Measurements from ENCODE around the gene PGBD5. TPM values are rescaled to one million over a fixed set of nuclear protein-coding genes. Genes with fewer than 3 reads are reported as not detected.

The PGBD5 gene
- total RNA-seq, 1 donor from 2014 or later: 14.7 TPM

DNA sequence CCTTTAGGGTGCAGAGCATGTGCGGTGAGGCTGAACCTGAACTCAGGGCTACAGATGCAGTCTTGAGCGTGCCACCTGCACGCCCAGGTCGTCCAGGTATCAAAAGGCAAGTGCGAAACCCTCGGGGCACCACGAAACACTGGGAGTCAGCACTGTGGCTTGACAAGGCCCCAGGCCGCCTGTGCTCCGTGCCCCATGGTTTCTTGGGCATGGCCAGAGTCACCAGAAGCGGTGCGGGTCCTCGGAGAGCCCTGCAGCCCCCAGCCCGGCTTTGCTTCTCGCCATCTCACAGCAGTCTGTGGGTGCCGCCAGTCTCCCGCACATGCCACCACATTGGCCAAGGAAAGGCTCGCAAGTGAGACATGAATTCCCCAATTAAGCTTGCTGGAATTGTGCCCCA is 117.3 kb downstream of the PGBD5 start:
- FAIRE-seq: no peak
- H3K9ac ChIP-seq (ENCODE audit: low read length): no peak overlapping the region
- peaks cover 15% of the 10 kb centered on the region for H3K4me1 Mint-ChIP-seq (ENCODE audit: low read depth, unreplicated experiment)

DNA sequence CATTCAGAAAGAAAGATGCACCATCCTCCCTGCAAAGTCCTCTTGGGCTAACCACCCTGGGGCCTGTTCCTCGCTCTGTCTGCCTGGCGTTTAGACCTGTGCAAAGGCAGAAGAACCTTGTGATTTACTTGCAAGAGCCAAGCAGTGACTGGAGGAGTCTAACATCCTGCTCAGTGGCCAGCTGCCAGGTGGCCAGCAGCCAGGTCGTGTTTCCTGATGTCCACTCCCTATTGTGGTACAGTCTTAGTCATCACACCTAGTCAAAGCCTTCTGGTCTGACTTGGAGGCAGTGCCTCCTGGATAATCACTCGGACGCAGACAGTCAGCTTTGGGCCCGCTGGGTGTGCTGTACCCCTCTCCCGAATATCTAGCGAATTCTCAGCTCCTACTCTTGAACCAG is 118.1 kb downstream of the PGBD5 start:
- H3K9me3 Mint-ChIP-seq (ENCODE audit: unreplicated experiment): no peaks in the 10 kb centered on the region
- no peak overlapping the region for H3K27ac ChIP-seq (ENCODE audit: low read depth, low read length)
- peaks cover 6% of the 10 kb centered on the region for H3K27me3 Mint-ChIP-seq (ENCODE audit: low read depth, unreplicated experiment)
- H4K20me1 ChIP-seq (ENCODE audit: insufficient read depth, low read length): no peaks in the 10 kb centered on the region
- H3K4me2 ChIP-seq (ENCODE audit: low read length): peak overlapping the region; percentile 30
- H3K36me3 Mint-ChIP-seq (ENCODE audit: low read depth, unreplicated experiment): no peaks in the 10 kb centered on the region
- H3K36me3 ChIP-seq (ENCODE audit: insufficient read depth, low read length): no peaks in the 10 kb centered on the region
- peak; percentile 94 for DNase-seq (ENCODE audit: low read depth)
- no peaks in the 10 kb centered on the region for H3K9me3 ChIP-seq (ENCODE audit: insufficient read depth, low read depth, low read length)
- no peak overlapping the region for H3K4me3 ChIP-seq (ENCODE audit: insufficient read depth, low read depth, low read length)
- H3K4me1 Mint-ChIP-seq (ENCODE audit: low read depth, unreplicated experiment): peaks cover 21% of the 10 kb centered on the region
- H2AFZ ChIP-seq (ENCODE audit: low read depth, low read length): no peak overlapping the region
- no peak overlapping the region for H3K9ac ChIP-seq (ENCODE audit: low read length)
- TF ChIP-seq EZH2 (IDR thresholded peaks at IDR 0.05; ENCODE audit: insufficient read depth, low read length): no peak
- TF ChIP-seq, protein P1, sequence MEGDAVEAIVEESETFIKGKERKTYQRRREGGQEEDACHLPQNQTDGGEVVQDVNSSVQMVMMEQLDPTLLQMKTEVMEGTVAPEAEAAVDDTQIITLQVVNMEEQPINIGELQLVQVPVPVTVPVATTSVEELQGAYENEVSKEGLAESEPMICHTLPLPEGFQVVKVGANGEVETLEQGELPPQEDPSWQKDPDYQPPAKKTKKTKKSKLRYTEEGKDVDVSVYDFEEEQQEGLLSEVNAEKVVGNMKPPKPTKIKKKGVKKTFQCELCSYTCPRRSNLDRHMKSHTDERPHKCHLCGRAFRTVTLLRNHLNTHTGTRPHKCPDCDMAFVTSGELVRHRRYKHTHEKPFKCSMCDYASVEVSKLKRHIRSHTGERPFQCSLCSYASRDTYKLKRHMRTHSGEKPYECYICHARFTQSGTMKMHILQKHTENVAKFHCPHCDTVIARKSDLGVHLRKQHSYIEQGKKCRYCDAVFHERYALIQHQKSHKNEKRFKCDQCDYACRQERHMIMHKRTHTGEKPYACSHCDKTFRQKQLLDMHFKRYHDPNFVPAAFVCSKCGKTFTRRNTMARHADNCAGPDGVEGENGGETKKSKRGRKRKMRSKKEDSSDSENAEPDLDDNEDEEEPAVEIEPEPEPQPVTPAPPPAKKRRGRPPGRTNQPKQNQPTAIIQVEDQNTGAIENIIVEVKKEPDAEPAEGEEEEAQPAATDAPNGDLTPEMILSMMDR (IDR thresholded peaks at IDR 0.05; ENCODE audit: insufficient read depth, low read depth, low read length): no peak
- no peak for FAIRE-seq
- no peaks in the 10 kb centered on the region for H3K79me2 ChIP-seq (ENCODE audit: insufficient read depth, low read length)
- no peak overlapping the region for H3K4me3 Mint-ChIP-seq (ENCODE audit: unreplicated experiment)
- H3K27ac Mint-ChIP-seq (ENCODE audit: unreplicated experiment): no peak overlapping the region
- H3K27me3 ChIP-seq (ENCODE audit: insufficient read depth, low read length): peaks cover 2% of the 10 kb centered on the region
- peaks cover 15% of the 10 kb centered on the region for H3K4me1 ChIP-seq (ENCODE audit: insufficient read depth, low read length)

More for the DNA sequence above, 117.3 kb downstream of the PGBD5 start:
- no peaks in the 10 kb centered on the region for H3K36me3 Mint-ChIP-seq (ENCODE audit: low read depth, unreplicated experiment)
- Histone ChIP-seq H3K27ac (ENCODE audit: low read depth, low read length) (no peak overlapping the region), H3K79me2 (ENCODE audit: insufficient read depth, low read length) (no peaks in the 10 kb centered on the region), H2AFZ (ENCODE audit: low read depth, low read length) (no peak overlapping the region), H3K27me3 (ENCODE audit: insufficient read depth, low read length) (peaks cover 2% of the 10 kb centered on the region), H3K36me3 (ENCODE audit: insufficient read depth, low read length) (no peaks in the 10 kb centered on the region), H3K9me3 (ENCODE audit: insufficient read depth, low read depth, low read length) (no peaks in the 10 kb centered on the region), H3K4me1 (ENCODE audit: insufficient read depth, low read length) (peaks cover 15% of the 10 kb centered on the region), H3K4me2 (ENCODE audit: low read length) (no peak overlapping the region), H3K4me3 (ENCODE audit: insufficient read depth, low read depth, low read length) (no peak overlapping the region), H4K20me1 (ENCODE audit: insufficient read depth, low read length) (no peaks in the 10 kb centered on the region)
- TF ChIP-seq EZH2 (IDR thresholded peaks at IDR 0.05; ENCODE audit: insufficient read depth, low read length): no peak
- TF ChIP-seq, protein P1 (IDR thresholded peaks at IDR 0.05; ENCODE audit: insufficient read depth, low read depth, low read length): no peak
- no peaks in the 10 kb centered on the region for H3K9me3 Mint-ChIP-seq (ENCODE audit: unreplicated experiment)
- H3K27me3 Mint-ChIP-seq (ENCODE audit: low read depth, unreplicated experiment): peaks cover 6% of the 10 kb centered on the region
- DNase-seq (ENCODE audit: low read depth): no peak
- H3K27ac Mint-ChIP-seq (ENCODE audit: unreplicated experiment): no peak overlapping the region
- no peak overlapping the region for H3K4me3 Mint-ChIP-seq (ENCODE audit: unreplicated experiment)

DNA sequence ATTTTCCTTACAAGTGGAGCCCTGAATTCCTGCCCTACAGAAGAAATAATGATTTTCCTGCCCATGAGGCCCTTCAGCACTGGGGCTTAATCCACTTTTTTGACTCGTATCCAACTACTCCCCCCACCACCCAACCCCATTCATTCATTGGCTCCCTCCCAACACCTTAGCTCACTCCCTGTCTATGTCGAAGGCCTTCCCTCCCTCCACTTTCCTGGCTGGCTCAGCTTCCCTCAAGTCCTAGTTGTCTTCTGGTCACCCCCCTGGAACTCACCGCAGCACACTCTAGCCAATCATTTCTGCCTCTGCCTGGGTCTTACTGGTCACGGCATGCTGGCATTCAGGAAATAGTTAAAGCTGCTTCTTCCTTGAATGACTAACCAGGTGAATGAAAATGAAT is 118.9 kb downstream of the PGBD5 start:
- Histone ChIP-seq H3K9me3 (ENCODE audit: insufficient read depth, low read depth, low read length) (no peaks in the 10 kb centered on the region), H3K4me2 (ENCODE audit: low read length) (peak overlapping the region; percentile 30), H3K4me3 (ENCODE audit: insufficient read depth, low read depth, low read length) (no peak overlapping the region), H2AFZ (ENCODE audit: low read depth, low read length) (no peak overlapping the region), H3K79me2 (ENCODE audit: insufficient read depth, low read length) (no peaks in the 10 kb centered on the region), H3K9ac (ENCODE audit: low read length) (no peak overlapping the region), H3K27me3 (ENCODE audit: insufficient read depth, low read length) (peaks cover 2% of the 10 kb centered on the region), H3K27ac (ENCODE audit: low read depth, low read length) (no peak overlapping the region), H3K4me1 (ENCODE audit: insufficient read depth, low read length) (peaks cover 15% of the 10 kb centered on the region), H3K36me3 (ENCODE audit: insufficient read depth, low read length) (no peaks in the 10 kb centered on the region), H4K20me1 (ENCODE audit: insufficient read depth, low read length) (no peaks in the 10 kb centered on the region)
- DNase-seq (ENCODE audit: low read depth): peak; percentile 39
- FAIRE-seq: no peak
- Mint-ChIP-seq H3K4me1 (ENCODE audit: low read depth, unreplicated experiment) (peaks cover 21% of the 10 kb centered on the region), H3K4me3 (ENCODE audit: unreplicated experiment) (no peak overlapping the region), H3K36me3 (ENCODE audit: low read depth, unreplicated experiment) (no peaks in the 10 kb centered on the region), H3K9me3 (ENCODE audit: unreplicated experiment) (no peaks in the 10 kb centered on the region), H3K27me3 (ENCODE audit: low read depth, unreplicated experiment) (peaks cover 8% of the 10 kb centered on the region), H3K27ac (ENCODE audit: unreplicated experiment) (no peak overlapping the region)
- TF ChIP-seq, protein P1 (IDR thresholded peaks at IDR 0.05; ENCODE audit: insufficient read depth, low read depth, low read length): no peak
- no peak for TF ChIP-seq EZH2 (IDR thresholded peaks at IDR 0.05; ENCODE audit: insufficient read depth, low read length)

Measured in astrocyte (in vitro differentiated cells and primary cell).